ENCODE measurements around the gene FBXL17. TPM values are rescaled to one million over a fixed set of nuclear protein-coding genes. Genes with fewer than 3 reads are reported as not detected.

The FBXL17 gene
- total RNA-seq, 1 donor from 2014 or later, result 17.6 TPM

- no peak for TF ChIP-seq CTCF (IDR thresholded peaks at IDR 0.05)
- no peak for DNase-seq (ENCODE audit: extremely low spot score, unreplicated experiment)
- H3K27ac Mint-ChIP-seq (ENCODE audit: unreplicated experiment), result no peak overlapping the region
- H3K36me3 Mint-ChIP-seq (ENCODE audit: unreplicated experiment), result no peaks in the 10 kb centered on the region
- peaks cover 2% of the 10 kb centered on the region for H3K4me1 Mint-ChIP-seq (ENCODE audit: unreplicated experiment)
- H3K27me3 Mint-ChIP-seq (ENCODE audit: unreplicated experiment), result no peaks in the 10 kb centered on the region
- H3K9me3 Mint-ChIP-seq (ENCODE audit: unreplicated experiment), result peaks cover 5% of the 10 kb centered on the region
- H3K4me3 Mint-ChIP-seq (ENCODE audit: unreplicated experiment), result no peak overlapping the region
Measured at GRCh38 chr5:108149369-108149768, 232.5 kb downstream of the FBXL17 start.

- peak; percentile 66 for TF ChIP-seq CTCF (IDR thresholded peaks at IDR 0.05)
- Mint-ChIP-seq H3K27me3 (ENCODE audit: unreplicated experiment) (no peaks in the 10 kb centered on the region), H3K4me1 (ENCODE audit: unreplicated experiment) (peaks cover 4% of the 10 kb centered on the region), H3K27ac (ENCODE audit: unreplicated experiment) (no peak overlapping the region), H3K4me3 (ENCODE audit: unreplicated experiment) (no peak overlapping the region), H3K9me3 (ENCODE audit: unreplicated experiment) (peaks cover 5% of the 10 kb centered on the region), H3K36me3 (ENCODE audit: unreplicated experiment) (no peaks in the 10 kb centered on the region)
- DNase-seq (ENCODE audit: extremely low spot score, unreplicated experiment), result no peak
Measured at GRCh38 chr5:108148715-108149139, 233.2 kb downstream of the FBXL17 start.

DNA sequence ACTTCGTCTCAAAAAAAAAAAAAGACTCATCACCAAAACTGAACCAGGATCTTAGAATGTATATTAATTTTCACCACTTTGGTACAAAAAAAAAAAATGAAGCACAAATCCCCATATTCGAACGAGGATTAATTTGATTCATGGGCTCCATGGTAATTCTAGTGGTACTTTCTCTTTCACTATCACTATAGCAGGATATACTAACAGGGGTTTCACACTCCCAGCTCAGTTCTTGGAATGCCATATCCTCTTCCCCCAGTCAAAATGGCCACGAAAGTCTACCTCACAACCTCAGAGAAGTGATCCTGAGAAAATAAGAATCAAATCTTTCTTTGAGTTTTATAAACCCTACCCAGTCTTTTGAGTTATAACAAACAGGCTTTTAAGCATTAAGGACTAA is 235.7 kb downstream of the FBXL17 start:
- no peak for TF ChIP-seq CTCF (IDR thresholded peaks at IDR 0.05)
- Mint-ChIP-seq H3K27ac (ENCODE audit: unreplicated experiment) (no peak overlapping the region), H3K36me3 (ENCODE audit: unreplicated experiment) (no peaks in the 10 kb centered on the region), H3K27me3 (ENCODE audit: unreplicated experiment) (no peaks in the 10 kb centered on the region), H3K4me1 (ENCODE audit: unreplicated experiment) (peaks cover 9% of the 10 kb centered on the region), H3K4me3 (ENCODE audit: unreplicated experiment) (no peak overlapping the region), H3K9me3 (ENCODE audit: unreplicated experiment) (no peaks in the 10 kb centered on the region)
- no peak for DNase-seq (ENCODE audit: extremely low spot score, unreplicated experiment)

GRCh38 chr5:108145351-108145750 is 236.5 kb downstream of the FBXL17 start:
- H3K9me3 Mint-ChIP-seq (ENCODE audit: unreplicated experiment), result no peaks in the 10 kb centered on the region
- no peak for TF ChIP-seq CTCF (IDR thresholded peaks at IDR 0.05)
- no peaks in the 10 kb centered on the region for H3K27me3 Mint-ChIP-seq (ENCODE audit: unreplicated experiment)
- no peak overlapping the region for H3K27ac Mint-ChIP-seq (ENCODE audit: unreplicated experiment)
- H3K4me1 Mint-ChIP-seq (ENCODE audit: unreplicated experiment), result peaks cover 9% of the 10 kb centered on the region
- no peaks in the 10 kb centered on the region for H3K36me3 Mint-ChIP-seq (ENCODE audit: unreplicated experiment)
- no peak overlapping the region for H3K4me3 Mint-ChIP-seq (ENCODE audit: unreplicated experiment)
- DNase-seq (ENCODE audit: extremely low spot score, unreplicated experiment), result no peak

- Mint-ChIP-seq H3K27ac (ENCODE audit: unreplicated experiment) (no peak overlapping the region), H3K4me1 (ENCODE audit: unreplicated experiment) (peaks cover 9% of the 10 kb centered on the region), H3K27me3 (ENCODE audit: unreplicated experiment) (no peaks in the 10 kb centered on the region), H3K4me3 (ENCODE audit: unreplicated experiment) (no peak overlapping the region), H3K36me3 (ENCODE audit: unreplicated experiment) (no peaks in the 10 kb centered on the region), H3K9me3 (ENCODE audit: unreplicated experiment) (no peaks in the 10 kb centered on the region)
- TF ChIP-seq CTCF (IDR thresholded peaks at IDR 0.05), result no peak
- no peak for DNase-seq (ENCODE audit: extremely low spot score, unreplicated experiment)
Measured at GRCh38 chr5:108144332-108144731, 237.6 kb downstream of the FBXL17 start.

Measured in osteocyte (in vitro differentiated cells).